Measurements from ENCODE around the gene MLN.

- TF ChIP-seq CTCF (IDR thresholded peaks at IDR 0.05; ENCODE audit: low read depth, low read length, poor library complexity, severe bottlenecking) (no peak), EZH2phosphoT487 (IDR thresholded peaks at IDR 0.05; ENCODE audit: borderline replicate concordance, low read length) (no peak)
These were observed 33.1 kb upstream of the MLN start for GRCh38 chr6:33836806-33837469.
